HTERT RPE-1 (cell line): ENCODE measurements around the gene SLC7A14.

Experiments
- in situ Hi-C: fragments of 300-500 bp; cut with MboI; formaldehyde crosslinking; loops from 4 replicates; pipeline ENCODE4 v1.14.3; 2020; ENCODE audit warnings: low sequenced_read_pairs

The SLC7A14 gene

DNA sequence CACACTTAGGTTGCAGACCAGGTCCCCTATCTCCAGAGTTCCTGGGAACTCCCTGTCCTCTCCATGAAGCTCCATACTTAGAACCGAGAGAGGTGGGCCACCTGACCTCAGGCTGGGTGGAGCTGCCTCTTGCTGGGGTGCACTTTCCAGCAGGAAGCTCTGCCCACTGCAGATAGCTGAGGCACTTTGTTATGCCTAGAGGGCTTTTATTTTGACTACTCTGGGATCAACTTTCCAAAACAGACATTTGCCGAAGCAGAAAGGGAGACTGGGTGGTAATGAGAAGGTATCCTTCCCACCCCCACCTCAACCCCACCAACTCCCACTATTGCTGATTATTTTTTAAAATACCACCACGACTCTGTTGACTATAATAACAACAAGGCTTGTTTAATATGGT is 112.5 kb downstream of the SLC7A14 start:
- in situ Hi-C loops, result no loop called here

DNA sequence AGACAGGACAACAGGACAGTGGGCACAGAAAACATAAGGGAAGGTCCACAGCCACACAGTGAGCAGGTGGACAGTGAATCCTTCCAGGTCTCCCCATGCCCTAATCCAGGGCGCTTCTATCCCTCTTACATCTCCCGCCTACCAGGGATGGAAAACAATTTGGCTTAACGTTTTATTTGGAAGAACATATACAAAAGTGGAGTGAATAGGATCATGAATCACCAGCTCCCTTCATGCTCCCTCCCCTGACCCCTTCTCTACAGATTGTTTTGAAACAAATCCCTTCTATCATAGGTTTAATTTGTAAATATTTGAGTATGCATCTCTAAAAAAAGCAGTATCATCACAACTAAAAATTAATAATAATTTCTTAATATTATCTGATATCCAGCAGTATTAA is 114.7 kb downstream of the SLC7A14 start:
- in situ Hi-C loops, result no loop called here

DNA sequence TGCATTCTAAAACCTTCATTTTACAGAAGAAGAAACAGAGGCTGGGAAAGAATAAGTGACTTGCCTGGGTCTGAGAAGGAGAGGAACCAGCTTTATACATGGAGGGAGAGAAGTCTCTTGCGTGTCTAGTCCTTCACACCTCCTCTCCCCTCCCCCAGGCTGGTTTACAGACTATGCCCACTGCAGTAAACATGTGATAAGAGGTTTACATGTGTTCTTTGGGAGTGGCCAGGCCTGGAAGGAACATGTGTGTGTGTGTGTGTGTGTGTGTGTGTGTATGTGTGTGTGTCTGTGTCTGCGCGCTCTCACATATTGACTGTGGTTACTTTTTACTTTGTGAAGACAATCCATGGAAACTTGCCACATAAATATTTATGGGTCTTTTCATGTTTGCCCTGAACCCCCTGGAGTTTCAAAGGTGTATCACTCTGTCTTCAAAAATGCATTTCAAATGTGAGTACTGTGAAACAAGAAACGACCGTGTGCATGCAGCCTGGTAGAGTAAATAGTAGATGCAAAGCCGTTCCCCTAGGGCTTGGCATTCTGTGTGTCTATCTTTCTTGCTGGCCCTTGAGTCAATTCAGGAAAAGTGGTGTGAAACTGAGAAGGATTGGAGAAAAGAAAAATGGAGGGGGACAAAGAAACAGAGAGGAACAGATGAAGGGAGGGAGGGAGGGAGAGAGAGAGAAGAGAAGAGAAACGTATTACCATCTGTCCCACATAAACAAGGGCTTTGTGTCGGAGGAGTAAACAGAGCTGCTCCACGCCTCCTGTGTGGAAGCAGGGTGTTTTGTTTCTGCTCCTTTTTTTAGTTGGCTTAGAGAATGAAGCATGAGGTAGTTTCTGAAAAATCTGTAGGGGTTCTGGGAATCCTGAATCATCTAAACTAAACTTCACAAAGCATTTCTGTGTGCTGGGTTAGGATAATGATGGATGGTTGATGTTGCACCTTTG is 115.5 kb downstream of the SLC7A14 start:
- in situ Hi-C loops, result no loop called here

DNA sequence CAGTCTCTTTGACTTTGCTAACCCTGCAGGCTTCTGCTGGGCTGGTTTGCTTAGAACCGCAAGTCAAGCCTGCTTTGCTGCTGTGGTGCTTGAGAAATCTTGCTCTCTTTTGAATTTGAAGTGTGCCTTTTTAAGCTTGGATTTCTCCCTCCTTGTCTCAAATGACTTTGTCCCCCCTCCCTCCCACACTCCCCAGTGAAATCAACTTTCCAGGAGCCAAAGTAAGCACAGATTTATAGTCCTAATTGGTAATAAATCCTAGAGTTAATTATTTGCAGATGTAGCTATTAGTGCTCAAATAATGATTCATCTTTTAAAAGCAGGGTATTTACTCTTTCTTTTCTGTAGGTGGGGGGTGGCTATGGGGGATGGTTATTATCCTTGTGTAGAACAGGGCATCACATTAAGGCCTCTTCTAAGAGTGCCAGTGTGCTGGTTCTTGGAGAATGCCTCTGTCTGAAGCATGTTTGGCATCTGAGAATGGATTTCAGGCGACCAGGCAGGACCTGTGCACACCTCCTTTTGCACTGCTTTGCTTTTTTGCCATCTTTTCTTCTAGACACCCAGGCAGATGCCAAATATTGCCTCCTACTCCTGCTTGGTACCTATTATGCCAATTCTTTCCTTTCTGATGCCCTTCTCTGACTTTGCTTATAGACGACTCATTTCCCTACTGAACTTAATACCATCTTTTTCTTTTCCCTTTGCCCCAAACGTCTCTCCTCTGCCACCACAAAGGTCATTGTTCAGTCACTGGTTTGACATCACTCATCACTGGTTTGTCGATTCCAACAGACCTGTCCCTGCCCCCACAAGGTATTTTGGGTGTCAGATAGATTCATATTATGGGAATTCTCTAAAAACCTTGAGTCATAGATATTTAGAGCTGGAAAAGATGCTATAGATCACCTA is 116.5 kb downstream of the SLC7A14 start:
- in situ Hi-C loops, result no loop called here

DNA sequence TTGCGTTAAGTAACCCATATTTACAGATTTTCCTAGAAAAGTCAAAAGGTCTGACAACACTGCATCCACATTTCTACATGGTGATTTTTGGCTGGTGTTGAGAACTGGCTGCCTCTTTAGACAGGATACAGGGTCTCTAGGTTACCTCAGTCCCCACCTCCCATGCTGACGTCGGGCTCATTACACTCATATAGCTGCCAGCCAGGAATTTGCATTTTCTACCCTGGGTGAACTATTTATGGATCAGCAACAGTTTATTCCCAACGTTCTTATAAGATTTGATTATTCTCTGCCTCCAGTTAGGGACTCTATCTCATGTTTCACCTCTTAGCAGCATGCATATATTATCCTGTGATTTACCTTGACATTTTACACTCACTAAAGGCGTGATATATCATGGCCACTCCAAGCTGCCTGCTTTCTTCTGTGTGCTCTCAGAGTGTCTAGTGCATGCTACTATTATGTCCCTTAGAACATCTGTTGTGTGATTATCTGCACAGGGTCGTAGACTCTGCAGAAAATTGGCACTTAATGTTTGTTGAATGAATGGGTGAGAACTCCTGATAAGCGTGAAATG is 118.2 kb downstream of the SLC7A14 start:
- in situ Hi-C loops, result no loop called here

DNA sequence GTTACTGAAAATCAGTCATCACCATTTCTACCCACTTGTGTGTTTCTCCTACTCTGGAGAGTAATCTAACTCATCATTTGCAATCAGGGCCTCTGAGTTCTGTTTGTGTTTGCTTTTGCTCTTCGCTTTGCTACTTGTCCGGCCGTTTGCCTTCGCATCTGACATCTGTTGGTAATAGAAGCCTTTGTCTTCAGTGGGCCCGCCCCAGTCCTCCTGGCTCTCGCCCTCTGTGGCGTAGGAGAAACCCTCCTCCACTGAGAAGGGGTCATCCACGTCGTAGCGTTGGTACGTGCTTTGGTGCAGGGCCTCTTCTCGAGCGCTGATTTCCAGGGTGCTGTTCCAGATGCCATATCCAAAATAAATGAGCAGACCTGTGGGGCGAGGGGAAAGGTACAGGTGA is 118.9 kb downstream of the SLC7A14 start:
- in situ Hi-C loops, result no loop called here

DNA sequence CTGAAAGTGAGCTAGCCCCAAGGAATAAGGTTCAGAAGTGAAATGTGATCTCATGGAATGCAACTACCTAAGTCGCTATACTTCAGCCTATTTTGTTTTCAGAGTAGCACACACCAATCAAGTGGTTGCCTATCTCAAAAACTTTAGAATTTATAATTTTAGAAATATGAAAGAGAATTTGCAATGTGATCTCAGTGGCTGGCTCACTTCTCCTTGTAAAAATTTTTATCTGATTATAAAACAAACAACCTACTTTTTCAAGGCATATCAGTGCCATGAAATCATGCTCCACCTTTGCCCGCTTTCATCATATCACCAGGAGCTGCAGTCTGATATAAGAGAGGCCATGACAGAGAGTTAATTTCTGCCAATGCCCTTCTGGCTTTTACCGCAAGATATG is 119.9 kb downstream of the SLC7A14 start:
- in situ Hi-C loops, result no loop called here

DNA sequence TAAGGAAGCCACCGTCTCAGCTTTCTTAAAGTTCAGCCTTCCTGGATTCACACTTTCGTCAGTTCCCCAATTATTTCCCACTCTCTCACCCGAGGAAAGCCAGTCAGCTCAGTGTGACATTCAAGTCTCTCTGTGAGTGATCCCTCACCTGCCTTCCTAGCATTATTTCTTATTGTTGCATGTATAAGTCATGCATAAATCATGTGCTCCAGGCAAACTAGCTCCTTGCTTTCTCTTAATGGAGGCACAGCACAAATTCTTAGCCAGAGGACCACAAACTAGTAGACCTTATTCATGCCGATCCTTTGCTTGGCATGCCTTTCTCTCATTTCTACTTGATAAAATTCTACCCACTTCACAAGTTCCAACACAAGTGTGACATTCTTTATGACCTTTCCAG is 122.9 kb downstream of the SLC7A14 start:
- in situ Hi-C loops, result no loop called here

DNA sequence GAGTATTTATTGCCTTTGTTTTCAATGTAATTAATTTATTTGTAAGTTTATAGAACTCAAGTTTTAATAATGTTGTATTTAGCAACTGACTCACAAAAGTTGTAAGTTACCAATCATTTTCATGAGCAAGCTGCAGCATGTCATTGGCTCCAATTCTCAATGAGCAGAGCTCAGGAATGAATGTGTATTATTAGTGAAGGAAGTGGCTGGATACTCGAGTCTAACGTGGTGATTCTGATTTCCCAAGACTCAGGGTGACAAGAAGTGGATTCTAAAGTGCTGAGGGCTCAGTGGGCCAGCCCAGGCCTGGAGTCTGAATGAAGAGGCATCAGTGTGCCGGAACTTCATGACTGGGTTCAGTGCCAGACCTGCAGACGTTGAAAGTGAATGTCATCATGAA is 127.6 kb downstream of the SLC7A14 start:
- in situ Hi-C loops, result no loop called here

DNA sequence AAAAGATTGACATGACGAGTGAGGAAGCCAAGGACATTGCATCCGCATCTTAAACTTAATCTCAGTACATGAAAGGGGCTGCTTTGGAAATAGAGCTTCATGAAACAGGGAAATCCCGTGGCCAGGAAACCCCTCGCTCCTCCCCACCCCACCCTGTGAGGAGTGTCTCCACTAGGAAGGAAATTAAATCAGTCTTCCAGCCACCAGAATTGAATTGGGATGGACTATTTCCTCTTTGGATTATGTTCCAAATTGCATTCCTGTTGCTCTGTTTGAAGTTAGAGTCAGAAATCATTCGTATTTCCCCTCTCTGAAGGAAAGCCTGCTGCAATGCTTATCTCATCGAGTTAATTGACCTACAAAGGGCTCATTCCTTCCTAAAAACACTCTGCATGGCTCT is 131.4 kb downstream of the SLC7A14 start:
- in situ Hi-C loops, result no loop called here

DNA sequence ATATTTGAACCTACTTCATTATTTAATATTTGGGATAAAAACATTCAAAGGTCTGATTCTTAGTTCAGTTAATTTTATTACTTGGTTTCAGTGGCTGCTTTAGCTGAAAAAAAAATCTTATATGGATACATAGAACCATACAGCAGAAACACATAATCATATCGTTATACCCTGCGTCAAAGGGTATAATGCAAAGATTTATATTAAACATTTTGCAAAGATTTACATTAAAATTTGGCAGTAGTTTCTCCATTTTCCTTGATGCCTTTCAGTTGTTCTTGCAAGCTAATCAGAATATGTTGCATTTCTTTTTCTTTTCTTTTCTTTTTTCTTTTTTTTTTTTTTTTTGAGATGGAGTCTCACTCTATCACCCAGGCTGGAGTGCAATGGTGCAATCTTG is 135.8 kb downstream of the SLC7A14 start:
- in situ Hi-C loops, result no loop called here

DNA sequence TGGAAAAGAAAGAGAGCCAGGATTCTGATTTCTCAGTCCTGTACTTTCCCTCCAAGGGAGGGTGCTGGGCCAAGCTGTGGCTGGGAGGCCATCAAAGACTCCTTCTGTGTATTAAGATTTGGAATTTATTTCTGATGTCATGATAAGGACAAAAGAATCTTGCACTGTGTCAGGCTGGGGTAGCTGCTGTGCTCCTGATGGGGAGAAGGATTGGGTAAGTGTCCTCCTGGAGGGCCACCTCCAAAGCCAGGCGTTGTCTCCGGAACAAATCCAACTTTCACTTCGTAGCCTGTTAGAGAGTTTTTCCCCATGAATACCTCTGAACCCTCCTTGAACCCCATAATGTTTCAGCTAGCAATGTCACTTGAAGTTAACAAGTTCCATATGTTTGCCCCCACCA is 137.3 kb downstream of the SLC7A14 start:
- in situ Hi-C loops, result no loop called here

DNA sequence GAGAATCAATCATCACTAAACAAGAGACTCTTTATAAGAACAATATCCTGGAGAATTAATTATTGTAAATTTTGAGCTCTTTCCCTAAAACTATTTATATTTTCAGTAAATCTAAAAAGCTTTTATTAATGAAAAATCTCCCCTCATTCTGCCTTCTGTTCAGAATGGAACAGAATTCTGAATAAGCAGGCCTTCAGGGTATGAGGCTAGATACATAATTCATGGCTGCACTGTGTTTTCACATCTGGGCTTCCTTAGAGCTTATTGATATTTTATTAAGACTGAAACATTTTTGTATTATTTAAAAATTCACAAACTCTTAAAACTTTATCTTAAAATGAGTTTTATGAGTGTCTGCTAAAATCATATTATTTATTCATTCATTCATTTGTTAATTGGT is 142.4 kb downstream of the SLC7A14 start:
- in situ Hi-C loops, result no loop called here

DNA sequence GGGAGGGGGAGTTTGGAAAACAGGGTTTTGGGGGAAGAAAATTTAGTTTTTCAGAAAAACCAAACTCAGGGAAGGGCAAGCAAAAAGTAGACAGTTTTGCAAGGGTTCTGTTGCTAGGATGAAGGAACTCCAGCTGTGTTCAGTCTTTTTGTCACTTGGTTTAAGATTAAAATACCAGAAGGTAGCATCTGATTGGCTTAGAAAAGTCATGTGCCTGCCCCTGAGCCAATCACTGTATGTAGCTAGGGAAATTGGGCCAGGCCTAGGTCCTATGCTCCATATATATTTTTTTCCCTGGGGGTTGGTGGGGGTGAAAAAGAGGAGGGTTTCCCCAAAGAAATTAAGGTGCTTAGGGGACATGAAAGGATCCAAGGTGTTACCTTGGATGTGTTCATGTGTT is 142.9 kb downstream of the SLC7A14 start:
- in situ Hi-C loops, result no loop called here

DNA sequence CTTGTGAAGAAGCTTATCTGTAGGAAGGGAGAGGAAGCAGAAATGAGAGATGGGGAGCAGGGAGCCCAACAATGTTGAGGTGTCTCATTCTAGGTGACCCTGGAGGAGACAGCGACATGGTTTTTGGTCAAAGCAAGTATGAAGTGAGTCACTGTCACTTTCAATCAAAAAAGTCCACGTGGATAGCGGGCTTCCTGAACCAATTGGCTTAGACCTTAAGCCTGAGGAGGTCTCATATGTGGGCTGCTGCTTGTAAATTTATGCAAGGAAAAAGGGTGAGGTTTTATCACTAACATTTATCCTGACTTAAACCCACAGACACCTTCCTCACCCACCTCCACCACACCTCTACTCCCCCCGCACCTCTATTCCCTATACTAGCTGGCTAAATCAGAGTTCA is 144.5 kb downstream of the SLC7A14 start:
- in situ Hi-C loops, result no loop called here

DNA sequence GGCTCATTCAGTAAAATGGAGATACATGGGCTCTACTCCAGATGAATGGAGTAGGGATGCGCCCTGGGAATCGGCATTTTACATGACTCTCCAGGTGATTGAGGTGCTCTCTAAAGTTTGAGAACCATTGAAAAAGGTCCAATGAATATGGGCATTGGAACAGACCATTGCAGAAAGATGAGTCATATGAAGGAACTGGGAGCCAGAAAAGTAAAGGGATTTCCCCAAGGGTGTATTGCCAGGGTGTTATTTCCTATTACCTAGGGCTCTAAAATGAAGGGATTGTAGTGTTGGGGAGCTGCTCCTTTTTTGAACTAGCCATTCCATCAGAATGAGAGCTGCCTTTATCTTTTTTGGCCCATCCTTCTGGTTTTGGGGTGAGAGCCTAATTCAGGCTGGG is 145.5 kb downstream of the SLC7A14 start:
- in situ Hi-C loops, result no loop called here

DNA sequence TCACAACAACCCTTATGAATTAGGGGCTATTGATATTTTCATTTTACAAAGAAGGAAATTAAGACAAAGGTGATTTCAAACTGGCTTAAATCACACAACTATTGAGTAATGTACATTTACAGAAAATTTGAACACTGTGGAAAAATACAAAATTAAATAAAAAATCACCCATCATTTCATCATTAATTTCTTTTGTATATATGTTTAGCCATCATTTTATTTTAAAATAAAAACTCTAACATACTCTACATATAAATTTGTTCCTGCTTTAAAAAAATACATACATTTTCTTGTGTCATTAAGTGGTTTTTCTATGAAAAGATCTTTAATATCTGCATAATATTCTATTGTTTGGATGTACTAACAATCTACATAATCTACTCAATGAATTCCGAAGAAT is 147.0 kb downstream of the SLC7A14 start:
- in situ Hi-C loops, result no loop called here

DNA sequence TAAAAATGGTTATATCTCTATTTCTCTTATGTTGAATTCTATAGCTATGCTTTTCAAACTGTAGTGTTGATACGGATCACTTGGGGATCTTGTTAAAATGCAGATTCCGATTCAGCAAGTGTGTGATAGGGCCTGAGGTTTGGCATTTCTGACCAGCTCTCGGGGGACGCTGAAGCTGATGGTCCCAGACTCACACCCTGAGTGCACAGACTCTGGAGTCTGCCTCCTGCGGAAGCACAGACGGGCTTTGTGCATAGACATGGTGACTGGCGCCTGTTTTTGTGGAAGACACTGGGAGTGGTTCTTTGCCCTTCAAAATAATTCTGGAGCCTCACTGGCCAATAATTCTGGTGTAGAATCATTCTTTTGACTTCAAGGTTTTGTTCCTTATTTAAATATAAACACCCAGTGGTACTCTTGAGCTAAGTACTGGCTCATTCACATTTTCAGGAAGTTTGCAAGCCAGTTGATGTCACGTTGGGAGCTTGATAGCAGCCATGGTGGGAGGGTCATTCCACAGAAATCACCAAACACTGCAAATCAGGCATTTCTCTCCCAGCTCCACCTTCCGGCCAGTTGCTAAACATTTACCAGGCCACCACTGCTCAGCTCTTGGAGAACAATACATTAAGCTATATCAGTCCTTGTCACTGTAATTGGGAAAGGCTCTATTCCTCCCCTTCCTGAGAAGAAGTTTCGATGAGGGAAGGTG is 148.0 kb downstream of the SLC7A14 start:
- in situ Hi-C loops, result no loop called here

DNA sequence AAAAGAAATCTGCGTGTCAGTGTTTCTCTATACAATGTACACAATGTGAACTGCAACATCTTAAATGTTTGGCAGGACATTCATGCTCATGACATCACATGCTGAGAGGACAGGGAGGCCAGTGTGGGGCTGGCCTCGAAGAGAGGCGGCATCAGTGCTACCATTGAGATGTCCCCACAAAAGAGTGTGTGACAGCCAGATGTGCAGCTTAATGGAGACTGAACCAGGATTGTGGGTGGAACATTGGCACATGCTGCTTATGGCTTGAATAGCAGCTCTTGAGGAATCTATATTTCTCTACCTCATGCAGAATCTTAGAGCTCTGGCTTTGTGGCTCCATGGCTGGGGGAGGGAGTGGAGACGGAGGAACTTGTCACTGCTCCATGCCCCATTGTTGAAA is 148.7 kb downstream of the SLC7A14 start:
- in situ Hi-C loops, result no loop called here

DNA sequence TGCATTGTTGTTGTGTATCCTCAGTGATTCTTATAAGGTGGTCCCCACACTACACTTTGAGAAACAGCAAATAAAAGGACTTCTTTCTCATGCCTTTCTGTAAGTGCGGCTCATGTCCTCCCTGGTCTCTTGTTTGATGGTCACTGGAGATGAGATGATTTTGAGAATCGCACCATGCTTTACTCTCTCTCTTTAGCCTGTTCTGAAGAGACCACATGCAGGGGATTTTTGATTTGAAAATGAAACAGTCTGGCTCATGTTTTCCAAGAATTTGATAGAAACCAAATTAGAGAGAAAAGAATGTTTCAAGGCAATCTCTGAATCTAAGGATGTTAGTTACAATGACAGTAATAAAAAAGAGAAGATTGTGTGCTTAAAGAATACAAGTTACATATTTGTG is 149.2 kb downstream of the SLC7A14 start:
- in situ Hi-C loops, result no loop called here

DNA sequence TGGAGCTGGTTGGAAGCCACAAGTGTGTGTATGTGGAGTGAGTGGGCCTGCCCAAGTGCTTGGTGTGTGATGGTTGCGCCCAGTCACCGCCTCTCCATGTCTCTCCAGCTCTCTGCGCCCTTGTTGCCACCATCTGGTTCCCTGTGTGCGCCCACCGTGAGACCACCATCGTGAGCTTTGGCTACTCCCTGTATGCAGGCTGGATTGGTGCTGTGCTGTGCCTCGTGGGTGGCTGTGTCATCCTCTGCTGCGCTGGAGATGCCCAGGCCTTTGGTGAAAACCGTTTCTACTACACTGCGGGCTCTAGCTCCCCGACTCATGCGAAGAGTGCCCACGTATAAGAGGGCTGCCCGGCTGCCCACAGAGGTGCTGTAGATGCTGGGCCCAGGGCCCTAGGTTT is 153.5 kb downstream of the SLC7A14 start:
- in situ Hi-C loops, result no loop called here
